Esophagus muscularis mucosa (tissue), 4 donors: ENCODE measurements around the gene TLE4. TPM values are rescaled to one million over a fixed set of nuclear protein-coding genes. Genes with fewer than 3 reads are reported as not detected.
A peak's percentile ranks its signal among the peaks of the same experiment; 100 is the strongest.
"Not testable (repeated sequence)": the region's sequence is repeated elsewhere in the genome, so short reads cannot be mapped to it uniquely, and the experiment has no call there.

Source experiments
- DNase-seq: peaks from one replicate; pipeline ENCODE4 v3.0.0-alpha.2; 2017; ENCODE audit errors: extremely low spot score
- H3K27ac ChIP-seq, 4 donors: fragments of 200-600 bp; sonication (generic); replicated peaks in 1 of 4; 1 replicate in 3 of 4; 2 replicates in 1 of 4; pipeline ENCODE4 v1.5.1; 2016 to 2019; ENCODE audit warnings: mild to moderate bottlenecking in 1 of 4
- H3K27me3 ChIP-seq, 4 donors: fragments of 200-600 bp; sonication (generic); one replicate each; pipeline versions ENCODE4 v1.5.1 to v1.6.0; 2016 to 2019
- H3K36me3 ChIP-seq, 4 donors: fragments of 200-600 bp; sonication (generic); one replicate each; pipeline ENCODE4 v1.5.1; 2016 to 2019
- H3K4me1 ChIP-seq, 4 donors: fragments of 200-600 bp; sonication (generic); one replicate each; pipeline ENCODE4 v1.5.1; 2016 to 2019
- H3K4me3 ChIP-seq, 4 donors: fragments of 200-600 bp; sonication (generic); 1 replicate in 2 of 4; 2 replicates in 2 of 4; pipeline ENCODE4 v1.5.1; 2016 to 2019; ENCODE audit warnings: mild to moderate bottlenecking in 4 of 4, moderate library complexity in 1 of 4
- H3K9me3 ChIP-seq, 4 donors: fragments of 200-600 bp; sonication (generic); 1 replicate in 3 of 4; 2 replicates in 1 of 4; pipeline ENCODE4 v1.5.1; 2016 to 2019
- CTCF ChIP-seq, 3 experiments: fragments of 200-600 bp in 2 of 3; fragments of 450-650 bp in 1 of 3; sonication (generic) in 2 of 3; IDR thresholded peaks; one replicate each; pipeline ENCODE4 v1.5.1; 2017 to 2019; ENCODE audit warnings: antibody characterized with exemption in 3 of 3, mild to moderate bottlenecking in 2 of 3, moderate library complexity in 1 of 3
- EP300 ChIP-seq: sonication (generic); formaldehyde crosslinking; IDR thresholded peaks from one replicate; pipeline ENCODE4 v1.6.1; 2017; ENCODE audit warnings: antibody characterized with exemption
- POLR2A ChIP-seq: fragments of 450-650 bp; IDR thresholded peaks from one replicate; pipeline ENCODE4 v1.6.1; 2017; ENCODE audit warnings: antibody characterized with exemption, moderate library complexity, mild to moderate bottlenecking, low read depth
- POLR2AphosphoS5 ChIP-seq, 2 donors: sonication (generic); formaldehyde crosslinking; IDR thresholded peaks; one replicate each; pipeline ENCODE4 v1.6.1; 2017; ENCODE audit warnings: antibody characterized with exemption in 2 of 2
- WGBS: methylation state at CpG from one replicate; pipeline ENCODE4 v1.1.5; 2018; 5-methylcytosine and 5-hydroxymethylcytosine counted together
- intact Hi-C: fragments of 100-400 bp; cut with DNase I; formaldehyde crosslinking; loops from one replicate; pipeline ENCODE4 v1.15.1; 2023
- total RNA-seq, 4 donors: library from RNA; depleted of rRNA; stranded (reverse); fragments of >200 nt; gene quantifications; one replicate each; pipeline versions ENCODE4 v1.1.0 to v1.2.1, GENCODE V29; 2016

TLE4 gene
- total RNA-seq, 4 donors from 2014 or later, result 30.0 to 36.1 (median 34.3) TPM

GRCh38 chr9:79742110-79742721 lies 170.5 kb downstream of the TLE4 start:
- Histone ChIP-seq H3K9me3 (no peaks in the 10 kb centered on the region), H3K27ac (peak overlapping the region; percentile 1 to 39 (median 24)), H3K4me3 (no peak overlapping the region), H3K4me1 (peaks cover 18 to 21% (median 20%) of the 10 kb centered on the region in 4 donors), H3K27me3 (no peaks in the 10 kb centered on the region), H3K36me3 (no peaks in the 10 kb centered on the region)
- 25% methylated on average over 4 of the region's 4 CpGs for WGBS
- TF ChIP-seq POLR2A (no peak), CTCF (IDR thresholded peaks at IDR 0.05) (no peak), EP300 (no peak), POLR2AphosphoS5 (IDR thresholded peaks at IDR 0.05) (no peak)
- intact Hi-C loops, result no loop called here
- DNase-seq, result no peak

DNA sequence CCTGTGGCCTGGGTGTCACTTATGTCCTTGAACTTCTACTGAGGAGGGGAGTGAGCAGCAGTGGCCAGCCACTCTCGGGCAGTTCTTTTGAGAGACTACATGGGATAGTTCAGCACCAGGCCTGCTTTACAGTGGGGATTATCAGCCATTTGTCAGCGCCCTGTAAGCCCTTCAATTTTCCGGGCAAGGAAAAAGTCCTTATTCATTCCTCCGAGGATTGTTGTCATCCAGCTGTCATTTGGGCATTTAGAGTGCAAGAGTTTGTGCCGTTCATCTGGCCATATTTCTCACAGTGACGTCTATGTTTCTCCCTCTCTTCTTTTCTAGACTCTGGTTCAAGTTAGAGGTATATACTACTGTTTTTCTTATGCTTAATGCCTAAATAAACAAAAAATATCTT lies 172.8 kb downstream of the TLE4 start:
- Histone ChIP-seq H3K36me3 (no peaks in the 10 kb centered on the region), H3K27ac (no peak overlapping the region), H3K4me1 (peaks cover 18 to 21% (median 20%) of the 10 kb centered on the region in 4 donors), H3K9me3 (no peaks in the 10 kb centered on the region), H3K27me3 (no peaks in the 10 kb centered on the region), H3K4me3 (no peak overlapping the region)
- intact Hi-C loops, result no loop called here
- DNase-seq, result no peak
- no peak for TF ChIP-seq POLR2A
- no peak for TF ChIP-seq EP300
- TF ChIP-seq POLR2AphosphoS5 (IDR thresholded peaks at IDR 0.05), result no peak
- no peak for TF ChIP-seq CTCF (IDR thresholded peaks at IDR 0.05)
- WGBS, result 90% methylated on average over 6 of the region's 6 CpGs

DNA sequence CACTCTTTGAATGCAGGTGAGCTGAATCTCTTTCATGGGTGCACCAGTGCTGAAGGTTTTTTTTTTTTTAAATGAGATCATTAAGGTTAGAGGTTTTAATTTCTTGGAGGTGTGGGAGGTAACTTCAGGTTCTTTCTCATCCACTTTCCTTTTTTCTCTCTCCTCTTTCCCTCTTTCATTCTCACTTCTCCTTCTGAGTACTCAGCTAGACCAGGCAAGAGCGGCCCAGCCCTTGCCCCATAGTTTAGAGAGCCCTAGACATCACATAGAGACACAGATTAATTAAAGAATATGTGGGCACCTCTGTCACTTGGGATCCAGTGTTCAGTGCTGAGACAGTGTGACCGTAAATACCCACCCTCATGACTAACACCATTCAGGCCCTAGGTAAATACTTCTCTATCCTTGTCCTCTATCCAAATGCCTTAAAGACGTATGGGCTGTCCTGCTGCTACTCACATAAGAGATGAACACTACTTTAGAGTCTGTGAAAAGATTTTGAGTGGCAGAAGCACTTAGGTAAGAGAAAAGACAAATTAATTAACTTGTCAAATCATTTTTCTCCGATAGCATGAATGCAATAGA lies 174.1 kb downstream of the TLE4 start:
- H3K9me3 ChIP-seq, result no peaks in the 10 kb centered on the region
- TF ChIP-seq POLR2A (no peak), EP300 (no peak), CTCF (IDR thresholded peaks at IDR 0.05) (no peak), POLR2AphosphoS5 (IDR thresholded peaks at IDR 0.05) (no peak)
- DNase-seq, result no peak
- peaks cover 18 to 21% (median 20%) of the 10 kb centered on the region in 4 donors for H3K4me1 ChIP-seq
- intact Hi-C loops, result no loop called here
- H3K27ac ChIP-seq, result no peak overlapping the region
- H3K36me3 ChIP-seq, result no peaks in the 10 kb centered on the region
- H3K27me3 ChIP-seq, result no peaks in the 10 kb centered on the region
- 95% methylated on average over 4 of the region's 4 CpGs for WGBS
- no peak overlapping the region for H3K4me3 ChIP-seq

DNA sequence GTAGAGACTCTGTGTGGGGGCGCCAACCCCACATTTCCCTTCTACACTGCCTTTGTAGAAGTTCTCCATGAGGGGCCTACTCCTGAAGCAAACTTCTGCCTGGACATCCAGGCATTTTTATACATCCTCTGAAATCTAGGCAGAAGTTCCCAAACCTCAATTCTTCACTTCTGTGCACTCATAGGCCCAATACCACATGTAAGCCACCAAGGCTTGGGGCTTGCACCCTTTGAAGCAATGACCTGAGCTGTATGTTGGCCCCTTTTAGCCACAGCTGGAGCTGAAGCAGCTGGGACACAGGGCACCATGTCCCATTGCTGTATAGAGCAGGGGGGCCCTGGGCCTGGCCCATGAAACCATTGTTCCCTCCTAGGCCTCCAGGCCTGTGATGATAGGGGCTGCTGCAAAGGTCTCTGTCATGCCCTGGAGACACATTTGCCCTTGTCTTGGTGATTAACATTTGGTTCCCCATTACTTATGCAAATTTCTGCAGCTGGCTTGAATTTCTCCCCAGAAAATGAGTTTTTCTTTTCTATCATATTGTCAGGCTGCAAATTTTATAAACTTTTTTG lies 180.2 kb downstream of the TLE4 start:
- DNase-seq, H3K4me1 ChIP-seq, H3K9me3 ChIP-seq, H3K27me3 ChIP-seq, H3K36me3 ChIP-seq, intact Hi-C loops, H3K4me3 ChIP-seq, H3K27ac ChIP-seq: not testable (repeated sequence)
- 78% methylated on average over 1 of the region's 1 CpG for WGBS

GRCh38 chr9:79756414-79756813 lies 184.6 kb downstream of the TLE4 start:
- 72% methylated on average over 2 of the region's 2 CpGs for WGBS
- H3K27ac ChIP-seq, result no peak overlapping the region
- peaks cover 0 to 12% (median 2%) of the 10 kb centered on the region in 4 donors for H3K4me1 ChIP-seq
- intact Hi-C loops, result no loop called here
- no peaks in the 10 kb centered on the region for H3K36me3 ChIP-seq
- no peak for DNase-seq
- TF ChIP-seq CTCF (IDR thresholded peaks at IDR 0.05) (no peak), EP300 (no peak), POLR2AphosphoS5 (IDR thresholded peaks at IDR 0.05) (no peak), POLR2A (no peak)
- H3K27me3 ChIP-seq, result no peaks in the 10 kb centered on the region
- no peak overlapping the region for H3K4me3 ChIP-seq
- no peaks in the 10 kb centered on the region for H3K9me3 ChIP-seq
